Parathyroid adenoma (tissue), 2 donors: ENCODE measurements around the gene AKTIP.
A peak's percentile ranks its signal among the peaks of the same experiment; 100 is the strongest.

Source experiments
- H2AFZ ChIP-seq: fragments of 300-600 bp; sonication (generic); one replicate; pipeline ENCODE4 v1.7.0; 2017; ENCODE audit warnings: antibody characterized with exemption, mild to moderate bottlenecking
- H3K27ac ChIP-seq: fragments of 300-600 bp; sonication (generic); one replicate; pipeline ENCODE4 v1.7.0; 2017
- H3K27me3 ChIP-seq: fragments of 300-600 bp; sonication (generic); one replicate; pipeline ENCODE4 v1.7.0; 2017; ENCODE audit warnings: low read length; ENCODE audit not compliant: control insufficient read depth, insufficient read depth
- H3K36me3 ChIP-seq: fragments of 300-600 bp; sonication (generic); one replicate; pipeline ENCODE4 v1.7.0; 2017; ENCODE audit warnings: low read length; ENCODE audit not compliant: control insufficient read depth, insufficient read depth
- H3K4me1 ChIP-seq: fragments of 300-600 bp; sonication (generic); one replicate; pipeline ENCODE4 v1.7.0; 2017; ENCODE audit warnings: control low read depth
- H3K4me2 ChIP-seq: fragments of 300-600 bp; sonication (generic); one replicate; pipeline ENCODE4 v1.7.0; 2017; ENCODE audit warnings: low read length
- H3K4me3 ChIP-seq: fragments of 300-600 bp; sonication (generic); one replicate; pipeline ENCODE4 v1.7.0; 2017; ENCODE audit warnings: low read depth, low read length
- H3K79me2 ChIP-seq: fragments of 300-600 bp; sonication (generic); one replicate; pipeline ENCODE4 v1.7.0; 2017; ENCODE audit warnings: control low read depth
- H3K9ac ChIP-seq: fragments of 300-600 bp; sonication (generic); one replicate; pipeline ENCODE4 v1.7.0; 2017; ENCODE audit warnings: mild to moderate bottlenecking
- H3K9me3 ChIP-seq: fragments of 300-600 bp; sonication (generic); one replicate; pipeline ENCODE4 v1.7.0; 2017; ENCODE audit warnings: low read length; ENCODE audit not compliant: control insufficient read depth
- CTCF ChIP-seq: fragments of 300-600 bp; sonication (generic); IDR thresholded peaks from one replicate; pipeline ENCODE4 v1.7.0; 2017; ENCODE audit warnings: antibody characterized with exemption, mild to moderate bottlenecking
- donor health status: primary hyperparathyroidism.

Gene AKTIP

GRCh38 chr16:53504665-53505064 lies 1.7 kb upstream of the AKTIP start:
- H3K4me1 ChIP-seq = peaks cover 17% of the 10 kb centered on the region
- no peaks in the 10 kb centered on the region for H3K36me3 ChIP-seq
- H2AFZ ChIP-seq = no peak overlapping the region
- no peak overlapping the region for H3K4me2 ChIP-seq
- no peak overlapping the region for H3K9ac ChIP-seq
- H3K27me3 ChIP-seq = no peaks in the 10 kb centered on the region
- no peak for TF ChIP-seq CTCF
- no peak overlapping the region for H3K4me3 ChIP-seq
- H3K27ac ChIP-seq = peak overlapping the region; percentile 96
- H3K9me3 ChIP-seq = no peaks in the 10 kb centered on the region
- peaks cover 8% of the 10 kb centered on the region for H3K79me2 ChIP-seq

- Histone ChIP-seq H2AFZ (peak overlapping the region; percentile 95), H3K79me2 (peaks cover 8% of the 10 kb centered on the region), H3K9ac (no peak overlapping the region), H3K4me2 (peak overlapping the region; percentile 77), H3K27me3 (no peaks in the 10 kb centered on the region), H3K27ac (peak overlapping the region; percentile 96), H3K9me3 (no peaks in the 10 kb centered on the region), H3K36me3 (no peaks in the 10 kb centered on the region), H3K4me3 (peak overlapping the region; percentile 34), H3K4me1 (peaks cover 17% of the 10 kb centered on the region)
- TF ChIP-seq CTCF = no peak
These were observed 1.1 kb upstream of the AKTIP start for GRCh38 chr16:53503991-53504663.

- peak overlapping the region; percentile 96 for H3K27ac ChIP-seq
- peak overlapping the region; percentile 69 for H3K4me3 ChIP-seq
- H2AFZ ChIP-seq = peak overlapping the region; percentile 95
- no peaks in the 10 kb centered on the region for H3K36me3 ChIP-seq
- peak overlapping the region; percentile 77 for H3K4me2 ChIP-seq
- peak overlapping the region; percentile 40 for H3K9ac ChIP-seq
- no peaks in the 10 kb centered on the region for H3K27me3 ChIP-seq
- no peaks in the 10 kb centered on the region for H3K9me3 ChIP-seq
- peaks cover 8% of the 10 kb centered on the region for H3K79me2 ChIP-seq
- TF ChIP-seq CTCF = no peak
- H3K4me1 ChIP-seq = peaks cover 17% of the 10 kb centered on the region
These were observed 388 bp upstream of the AKTIP start for GRCh38 chr16:53503270-53503923.

- Histone ChIP-seq H3K79me2 (peaks cover 8% of the 10 kb centered on the region), H3K27me3 (no peaks in the 10 kb centered on the region), H3K4me2 (peak overlapping the region; percentile 85), H3K9ac (no peak overlapping the region), H2AFZ (no peak overlapping the region), H3K4me3 (no peak overlapping the region), H3K9me3 (no peaks in the 10 kb centered on the region), H3K4me1 (peaks cover 17% of the 10 kb centered on the region), H3K27ac (no peak overlapping the region), H3K36me3 (no peaks in the 10 kb centered on the region)
- TF ChIP-seq CTCF = no peak
These were observed 1.7 kb downstream of the AKTIP start for GRCh38 chr16:53501216-53501859.
